HUES48 (cell line): ENCODE data around the gene TBP.

Source experiments
- H3K27ac ChIP-seq: one replicate; pipeline ENCODE4 v1.7.0; 2013; ENCODE audit warnings: low read depth, low read length, inconsistent platforms
- H3K27me3 ChIP-seq: 2 replicates; pipeline ENCODE4 v1.6.1; 2013; ENCODE audit warnings: mild to moderate bottlenecking, low read length; ENCODE audit not compliant: control insufficient read depth, insufficient read depth
- H3K36me3 ChIP-seq: 2 replicates; pipeline ENCODE4 v1.6.1; 2013; ENCODE audit warnings: low read length; ENCODE audit not compliant: control insufficient read depth, insufficient read depth
- H3K4me1 ChIP-seq: 2 replicates; pipeline ENCODE4 v1.6.1; 2013; ENCODE audit warnings: mild to moderate bottlenecking, low read length; ENCODE audit not compliant: control insufficient read depth, insufficient read depth
- H3K4me3 ChIP-seq: 2 replicates; pipeline ENCODE4 v1.5.1; 2013; ENCODE audit warnings: mild to moderate bottlenecking, low read depth, low read length
- H3K9ac ChIP-seq: 2 replicates; pipeline ENCODE4 v1.6.1; 2013; ENCODE audit warnings: mild to moderate bottlenecking, low read depth, low read length, moderate library complexity
- H3K9me3 ChIP-seq: 2 replicates; pipeline ENCODE4 v1.6.1; 2013; ENCODE audit warnings: low read length; ENCODE audit not compliant: control insufficient read depth, insufficient read depth

Gene TBP

GRCh38 chr6:170572704-170573466 is 18.7 kb downstream of the TBP start:
- Histone ChIP-seq H3K36me3 (peaks cover 78% of the 10 kb centered on the region), H3K27me3 (no peaks in the 10 kb centered on the region), H3K9me3 (no peaks in the 10 kb centered on the region), H3K27ac (no peak overlapping the region), H3K4me3 (no peak overlapping the region), H3K4me1 (no peaks in the 10 kb centered on the region), H3K9ac (no peak overlapping the region)

GRCh38 chr6:170575250-170575649 is 21.1 kb downstream of the TBP start:
- Histone ChIP-seq H3K4me3 (no peak overlapping the region), H3K4me1 (no peaks in the 10 kb centered on the region), H3K36me3 (peaks cover 82% of the 10 kb centered on the region), H3K27ac (no peak overlapping the region), H3K27me3 (no peaks in the 10 kb centered on the region), H3K9ac (no peak overlapping the region), H3K9me3 (no peaks in the 10 kb centered on the region)

GRCh38 chr6:170578909-170579308 is 24.7 kb downstream of the TBP start:
- peaks cover 75% of the 10 kb centered on the region for H3K36me3 ChIP-seq
- no peak overlapping the region for H3K27ac ChIP-seq

GRCh38 chr6:170583756-170584180 is 29.6 kb downstream of the TBP start:
- Histone ChIP-seq H3K4me1 (peaks cover 21% of the 10 kb centered on the region), H3K4me3 (peak overlapping the region; percentile 99), H3K36me3 (peaks cover 42% of the 10 kb centered on the region), H3K27ac (peak overlapping the region; percentile 95), H3K9ac (peak overlapping the region; percentile 88), H3K27me3 (no peaks in the 10 kb centered on the region), H3K9me3 (no peaks in the 10 kb centered on the region; the same call in 1 of the 2 replicates)

More at GRCh38 chr6:170578909-170579308, 24.7 kb downstream of the TBP start:
- no peaks in the 10 kb centered on the region for H3K9me3 ChIP-seq
- no peaks in the 10 kb centered on the region for H3K4me1 ChIP-seq
- no peaks in the 10 kb centered on the region for H3K27me3 ChIP-seq
- H3K4me3 ChIP-seq, result no peak overlapping the region
- H3K9ac ChIP-seq, result no peak overlapping the region

GRCh38 chr6:170584181-170584953 is 30.2 kb downstream of the TBP start, which contains the start of gene PDCD2:
PDCD2 (minus strand) TSS chr6:170584637; CDS start chr6:170584581, 56 bp downstream.
- H3K27ac ChIP-seq, result peak within 1 kb of the TSS; percentile 95
- H3K4me3 ChIP-seq, result peak within 1 kb of the TSS; percentile 99
- H3K27me3 ChIP-seq, result no peaks in the 10 kb centered on the region
- H3K36me3 ChIP-seq, result peaks cover 36% of the 10 kb centered on the region
- peak within 1 kb of the TSS; percentile 88 for H3K9ac ChIP-seq
- peaks cover 2% of the 10 kb centered on the region; the same call in 1 of the 2 replicates for H3K9me3 ChIP-seq
- peaks cover 21% of the 10 kb centered on the region for H3K4me1 ChIP-seq

- Histone ChIP-seq H3K9ac (peak overlapping the region; percentile 88), H3K4me1 (peaks cover 21% of the 10 kb centered on the region)
Observed at GRCh38 chr6:170584954-170585498, 30.9 kb downstream of the TBP start.

GRCh38 chr6:170590725-170591124 is 36.6 kb downstream of the TBP start:
- Histone ChIP-seq H3K27me3 (no peaks in the 10 kb centered on the region), H3K9me3 (peaks cover 38% of the 10 kb centered on the region), H3K4me3 (no peak overlapping the region), H3K4me1 (peaks cover 16% of the 10 kb centered on the region), H3K36me3 (no peaks in the 10 kb centered on the region), H3K9ac (no peak overlapping the region), H3K27ac (no peak overlapping the region)

More at GRCh38 chr6:170584954-170585498, 30.9 kb downstream of the TBP start:
- Histone ChIP-seq H3K9me3 (peaks cover 7% of the 10 kb centered on the region; the same call in 1 of the 2 replicates), H3K4me3 (peak overlapping the region; percentile 99), H3K27me3 (no peaks in the 10 kb centered on the region), H3K36me3 (peaks cover 29% of the 10 kb centered on the region), H3K27ac (peak overlapping the region; percentile 95)

GRCh38 chr6:170596426-170596825 is 42.3 kb downstream of the TBP start:
- Histone ChIP-seq H3K27me3 (no peaks in the 10 kb centered on the region), H3K9ac (no peak overlapping the region), H3K36me3 (no peaks in the 10 kb centered on the region), H3K4me1 (peaks cover 20% of the 10 kb centered on the region), H3K27ac (no peak overlapping the region), H3K9me3 (peaks cover 22% of the 10 kb centered on the region), H3K4me3 (no peak overlapping the region)

- H3K36me3 ChIP-seq, result no peaks in the 10 kb centered on the region
- peaks cover 14% of the 10 kb centered on the region; the same call in 1 of the 2 replicates for H3K9me3 ChIP-seq
- no peak overlapping the region for H3K4me3 ChIP-seq
- no peaks in the 10 kb centered on the region for H3K27me3 ChIP-seq
- no peak overlapping the region for H3K9ac ChIP-seq
- H3K27ac ChIP-seq, result no peak overlapping the region
- peaks cover 20% of the 10 kb centered on the region for H3K4me1 ChIP-seq
Observed at GRCh38 chr6:170597278-170597677, 43.1 kb downstream of the TBP start.

GRCh38 chr6:170605574-170606259 is 51.5 kb downstream of the TBP start:
- no peaks in the 10 kb centered on the region for H3K36me3 ChIP-seq
- H3K4me3 ChIP-seq, result no peak overlapping the region
- H3K9me3 ChIP-seq, result no peaks in the 10 kb centered on the region
- H3K27me3 ChIP-seq, result no peaks in the 10 kb centered on the region
- 0 out of 2 replicates have a peak, but pooled peaks cover 7% of the 10 kb centered on the region for H3K4me1 ChIP-seq
- no peak overlapping the region for H3K27ac ChIP-seq
- H3K9ac ChIP-seq, result no peak overlapping the region
